ENCODE results near the gene BLNK.

DNA sequence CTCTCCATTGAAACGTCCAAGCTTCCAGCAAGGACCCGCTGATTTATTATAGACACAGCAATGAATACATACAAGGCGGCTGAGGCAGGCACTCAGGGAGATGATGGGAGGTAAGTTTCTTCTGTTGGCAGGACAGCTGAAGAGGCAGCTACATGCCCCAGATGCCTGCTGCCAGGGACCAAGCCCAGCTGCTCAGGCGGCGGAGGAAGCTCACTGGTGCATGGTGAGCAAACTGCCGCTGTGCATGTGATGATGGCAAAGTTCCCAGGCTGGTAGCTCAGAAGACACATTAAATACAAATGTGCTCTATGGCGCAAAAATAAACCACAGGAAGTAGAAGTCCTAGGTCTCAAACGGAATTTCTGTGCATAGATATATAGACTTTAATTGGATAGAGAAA is 35.1 kb upstream of the BLNK start:
- TF ChIP-seq EZH2 (IDR thresholded peaks at IDR 0.05; ENCODE audit: low read depth, unreplicated experiment) (no peak), CTCF (conservative IDR thresholded peaks at IDR 0.05; ENCODE audit: low read depth in 2 of 2) (no peak), CREB1 (CRISPR knock-in tag; IDR thresholded peaks at IDR 0.05; ENCODE audit: low read depth) (no peak), POLR2AphosphoS5 (IDR thresholded peaks at IDR 0.05; ENCODE audit: low read depth) (no peak), NANOG (IDR thresholded peaks at IDR 0.05; ENCODE audit: borderline replicate concordance) (no peak), EZH2phosphoT487 (IDR thresholded peaks at IDR 0.05; ENCODE audit: unreplicated experiment) (no peak), REST (IDR thresholded peaks at IDR 0.05; ENCODE audit: unreplicated experiment) (no peak), STAT1 (IDR thresholded peaks at IDR 0.05; ENCODE audit: unreplicated experiment) (no peak), JUNB (IDR thresholded peaks at IDR 0.05; ENCODE audit: unreplicated experiment) (no peak)
- TF ChIP-seq, protein P1, sequence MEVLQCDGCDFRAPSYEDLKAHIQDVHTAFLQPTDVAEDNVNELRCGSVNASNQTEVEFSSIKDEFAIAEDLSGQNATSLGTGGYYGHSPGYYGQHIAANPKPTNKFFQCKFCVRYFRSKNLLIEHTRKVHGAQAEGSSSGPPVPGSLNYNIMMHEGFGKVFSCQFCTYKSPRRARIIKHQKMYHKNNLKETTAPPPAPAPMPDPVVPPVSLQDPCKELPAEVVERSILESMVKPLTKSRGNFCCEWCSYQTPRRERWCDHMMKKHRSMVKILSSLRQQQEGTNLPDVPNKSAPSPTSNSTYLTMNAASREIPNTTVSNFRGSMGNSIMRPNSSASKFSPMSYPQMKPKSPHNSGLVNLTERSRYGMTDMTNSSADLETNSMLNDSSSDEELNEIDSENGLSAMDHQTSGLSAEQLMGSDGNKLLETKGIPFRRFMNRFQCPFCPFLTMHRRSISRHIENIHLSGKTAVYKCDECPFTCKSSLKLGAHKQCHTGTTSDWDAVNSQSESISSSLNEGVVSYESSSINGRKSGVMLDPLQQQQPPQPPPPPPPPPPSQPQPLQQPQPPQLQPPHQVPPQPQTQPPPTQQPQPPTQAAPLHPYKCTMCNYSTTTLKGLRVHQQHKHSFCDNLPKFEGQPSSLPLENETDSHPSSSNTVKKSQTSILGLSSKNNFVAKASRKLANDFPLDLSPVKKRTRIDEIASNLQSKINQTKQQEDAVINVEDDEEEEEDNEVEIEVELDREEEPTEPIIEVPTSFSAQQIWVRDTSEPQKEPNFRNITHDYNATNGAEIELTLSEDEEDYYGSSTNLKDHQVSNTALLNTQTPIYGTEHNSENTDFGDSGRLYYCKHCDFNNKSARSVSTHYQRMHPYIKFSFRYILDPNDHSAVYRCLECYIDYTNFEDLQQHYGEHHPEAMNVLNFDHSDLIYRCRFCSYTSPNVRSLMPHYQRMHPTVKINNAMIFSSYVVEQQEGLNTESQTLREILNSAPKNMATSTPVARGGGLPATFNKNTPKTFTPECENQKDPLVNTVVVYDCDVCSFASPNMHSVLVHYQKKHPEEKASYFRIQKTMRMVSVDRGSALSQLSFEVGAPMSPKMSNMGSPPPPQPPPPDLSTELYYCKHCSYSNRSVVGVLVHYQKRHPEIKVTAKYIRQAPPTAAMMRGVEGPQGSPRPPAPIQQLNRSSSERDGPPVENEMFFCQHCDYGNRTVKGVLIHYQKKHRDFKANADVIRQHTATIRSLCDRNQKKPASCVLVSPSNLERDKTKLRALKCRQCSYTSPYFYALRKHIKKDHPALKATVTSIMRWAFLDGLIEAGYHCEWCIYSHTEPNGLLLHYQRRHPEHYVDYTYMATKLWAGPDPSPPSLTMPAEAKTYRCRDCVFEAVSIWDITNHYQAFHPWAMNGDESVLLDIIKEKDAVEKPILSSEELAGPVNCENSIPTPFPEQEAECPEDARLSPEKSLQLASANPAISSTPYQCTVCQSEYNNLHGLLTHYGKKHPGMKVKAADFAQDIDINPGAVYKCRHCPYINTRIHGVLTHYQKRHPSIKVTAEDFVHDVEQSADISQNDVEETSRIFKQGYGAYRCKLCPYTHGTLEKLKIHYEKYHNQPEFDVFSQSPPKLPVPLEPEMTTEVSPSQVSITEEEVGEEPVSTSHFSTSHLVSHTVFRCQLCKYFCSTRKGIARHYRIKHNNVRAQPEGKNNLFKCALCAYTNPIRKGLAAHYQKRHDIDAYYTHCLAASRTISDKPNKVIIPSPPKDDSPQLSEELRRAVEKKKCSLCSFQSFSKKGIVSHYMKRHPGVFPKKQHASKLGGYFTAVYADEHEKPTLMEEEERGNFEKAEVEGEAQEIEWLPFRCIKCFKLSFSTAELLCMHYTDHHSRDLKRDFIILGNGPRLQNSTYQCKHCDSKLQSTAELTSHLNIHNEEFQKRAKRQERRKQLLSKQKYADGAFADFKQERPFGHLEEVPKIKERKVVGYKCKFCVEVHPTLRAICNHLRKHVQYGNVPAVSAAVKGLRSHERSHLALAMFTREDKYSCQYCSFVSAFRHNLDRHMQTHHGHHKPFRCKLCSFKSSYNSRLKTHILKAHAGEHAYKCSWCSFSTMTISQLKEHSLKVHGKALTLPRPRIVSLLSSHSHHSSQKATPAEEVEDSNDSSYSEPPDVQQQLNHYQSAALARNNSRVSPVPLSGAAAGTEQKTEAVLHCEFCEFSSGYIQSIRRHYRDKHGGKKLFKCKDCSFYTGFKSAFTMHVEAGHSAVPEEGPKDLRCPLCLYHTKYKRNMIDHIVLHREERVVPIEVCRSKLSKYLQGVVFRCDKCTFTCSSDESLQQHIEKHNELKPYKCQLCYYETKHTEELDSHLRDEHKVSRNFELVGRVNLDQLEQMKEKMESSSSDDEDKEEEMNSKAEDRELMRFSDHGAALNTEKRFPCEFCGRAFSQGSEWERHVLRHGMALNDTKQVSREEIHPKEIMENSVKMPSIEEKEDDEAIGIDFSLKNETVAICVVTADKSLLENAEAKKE (CRISPR knock-in tag; IDR thresholded peaks at IDR 0.05): no peak
- TF ChIP-seq, protein P2, sequence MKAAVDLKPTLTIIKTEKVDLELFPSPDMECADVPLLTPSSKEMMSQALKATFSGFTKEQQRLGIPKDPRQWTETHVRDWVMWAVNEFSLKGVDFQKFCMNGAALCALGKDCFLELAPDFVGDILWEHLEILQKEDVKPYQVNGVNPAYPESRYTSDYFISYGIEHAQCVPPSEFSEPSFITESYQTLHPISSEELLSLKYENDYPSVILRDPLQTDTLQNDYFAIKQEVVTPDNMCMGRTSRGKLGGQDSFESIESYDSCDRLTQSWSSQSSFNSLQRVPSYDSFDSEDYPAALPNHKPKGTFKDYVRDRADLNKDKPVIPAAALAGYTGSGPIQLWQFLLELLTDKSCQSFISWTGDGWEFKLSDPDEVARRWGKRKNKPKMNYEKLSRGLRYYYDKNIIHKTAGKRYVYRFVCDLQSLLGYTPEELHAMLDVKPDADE (IDR thresholded peaks at IDR 0.05): no peak
